Astrocyte (in vitro differentiated cells and primary cell): Measurements from ENCODE around the gene NHLRC3.

Experiments used
- EZH2 ChIP-seq: IDR thresholded peaks from 2 replicates; pipeline ENCODE4 v1.6.1; 2012; ENCODE audit warnings: mild to moderate bottlenecking, low read length, inconsistent platforms; ENCODE audit not compliant: insufficient read depth
- TF ChIP-seq, protein P1 (sequence below): IDR thresholded peaks from 2 replicates; pipeline ENCODE4 v1.5.1; 2011; ENCODE audit warnings: low read depth, mild to moderate bottlenecking, inconsistent platforms, low read length, moderate library complexity; ENCODE audit not compliant: insufficient read depth

DNA sequence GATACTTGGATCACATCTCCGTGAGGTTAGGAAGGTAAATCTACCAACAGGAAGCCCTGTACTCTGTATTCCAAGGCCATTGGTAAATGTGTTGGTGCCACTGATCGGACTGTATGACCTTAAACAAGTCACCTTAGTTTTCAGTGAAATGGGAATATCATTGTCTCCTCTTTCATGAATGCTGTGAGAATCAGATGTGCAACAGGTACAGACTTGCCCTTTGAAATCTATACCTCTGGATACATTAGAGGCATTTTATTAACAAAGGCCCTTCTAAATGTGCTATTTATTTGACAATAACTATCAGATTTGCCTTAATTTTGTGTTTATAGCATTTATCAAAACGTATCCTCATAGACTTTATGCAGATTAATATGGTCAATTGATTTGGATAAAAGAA lies 11.0 kb downstream of the NHLRC3 start:
- TF ChIP-seq, protein P1, sequence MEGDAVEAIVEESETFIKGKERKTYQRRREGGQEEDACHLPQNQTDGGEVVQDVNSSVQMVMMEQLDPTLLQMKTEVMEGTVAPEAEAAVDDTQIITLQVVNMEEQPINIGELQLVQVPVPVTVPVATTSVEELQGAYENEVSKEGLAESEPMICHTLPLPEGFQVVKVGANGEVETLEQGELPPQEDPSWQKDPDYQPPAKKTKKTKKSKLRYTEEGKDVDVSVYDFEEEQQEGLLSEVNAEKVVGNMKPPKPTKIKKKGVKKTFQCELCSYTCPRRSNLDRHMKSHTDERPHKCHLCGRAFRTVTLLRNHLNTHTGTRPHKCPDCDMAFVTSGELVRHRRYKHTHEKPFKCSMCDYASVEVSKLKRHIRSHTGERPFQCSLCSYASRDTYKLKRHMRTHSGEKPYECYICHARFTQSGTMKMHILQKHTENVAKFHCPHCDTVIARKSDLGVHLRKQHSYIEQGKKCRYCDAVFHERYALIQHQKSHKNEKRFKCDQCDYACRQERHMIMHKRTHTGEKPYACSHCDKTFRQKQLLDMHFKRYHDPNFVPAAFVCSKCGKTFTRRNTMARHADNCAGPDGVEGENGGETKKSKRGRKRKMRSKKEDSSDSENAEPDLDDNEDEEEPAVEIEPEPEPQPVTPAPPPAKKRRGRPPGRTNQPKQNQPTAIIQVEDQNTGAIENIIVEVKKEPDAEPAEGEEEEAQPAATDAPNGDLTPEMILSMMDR: no peak
- TF ChIP-seq EZH2: no peak
